Spleen (tissue), 7 donors: ENCODE data around the gene LRP1.

Experiments used
- CTCF ChIP-seq, 11 experiments: fragments of 200-600 bp in 7 of 11; fragments of 450-650 bp in 4 of 11; sonication (generic) in 4 of 11; IDR thresholded peaks in 8 of 11; conservative IDR thresholded peaks in 3 of 11; 1 replicate in 7 of 11; 2 replicates in 4 of 11; pipeline versions ENCODE4 v1.4.0 to v1.8.0; 2016 to 2021; ENCODE audit warnings: antibody characterized with exemption in 11 of 11, inconsistent platforms in 4 of 11, mild to moderate bottlenecking in 1 of 11
- POLR2A ChIP-seq, 3 donors: fragments of 450-650 bp; IDR thresholded peaks; one replicate each; pipeline ENCODE4 v1.5.1; 2017; ENCODE audit warnings: antibody characterized with exemption in 3 of 3, mild to moderate bottlenecking in 1 of 3
- POLR2AphosphoS5 ChIP-seq, 3 donors: sonication (generic); formaldehyde crosslinking; IDR thresholded peaks; one replicate each; pipeline ENCODE4 v1.5.1; 2017; ENCODE audit warnings: antibody characterized with exemption in 3 of 3
- donor health status: DM: no; HTN: no; CAD: no; lungs with moderate emphysema.
- donor health status: DM: no; HTN: no; CAD: no.
- donor health status: DM: no; HTN: no; CAD: no.

GRCh38 chr12:57218030-57218853 lies 90.0 kb downstream of the LRP1 start:
- TF ChIP-seq POLR2AphosphoS5 (IDR thresholded peaks at IDR 0.05): no peak
- no peak for TF ChIP-seq CTCF (IDR thresholded peaks at IDR 0.05 in 8 of 11, conservative IDR thresholded peaks at IDR 0.05 in 3 of 11)
- no peak for TF ChIP-seq POLR2A (IDR thresholded peaks at IDR 0.05)
